ENCODE results near the gene CLCN1.

The CLCN1 gene

GRCh38 chr7:143320620-143321019 is 4.7 kb downstream of the CLCN1 start:
- Histone ChIP-seq H3K36me3 (no peaks in the 10 kb centered on the region), H3K9me3 (ENCODE audit: severe bottlenecking) (no peaks in the 10 kb centered on the region), H3K27ac (no peak overlapping the region), H3K27me3 (ENCODE audit: insufficient read depth, low read depth, severe bottlenecking) (no peaks in the 10 kb centered on the region), H3K4me3 (ENCODE audit: low read depth, low read length) (no peak overlapping the region)
- TF ChIP-seq, protein P1, sequence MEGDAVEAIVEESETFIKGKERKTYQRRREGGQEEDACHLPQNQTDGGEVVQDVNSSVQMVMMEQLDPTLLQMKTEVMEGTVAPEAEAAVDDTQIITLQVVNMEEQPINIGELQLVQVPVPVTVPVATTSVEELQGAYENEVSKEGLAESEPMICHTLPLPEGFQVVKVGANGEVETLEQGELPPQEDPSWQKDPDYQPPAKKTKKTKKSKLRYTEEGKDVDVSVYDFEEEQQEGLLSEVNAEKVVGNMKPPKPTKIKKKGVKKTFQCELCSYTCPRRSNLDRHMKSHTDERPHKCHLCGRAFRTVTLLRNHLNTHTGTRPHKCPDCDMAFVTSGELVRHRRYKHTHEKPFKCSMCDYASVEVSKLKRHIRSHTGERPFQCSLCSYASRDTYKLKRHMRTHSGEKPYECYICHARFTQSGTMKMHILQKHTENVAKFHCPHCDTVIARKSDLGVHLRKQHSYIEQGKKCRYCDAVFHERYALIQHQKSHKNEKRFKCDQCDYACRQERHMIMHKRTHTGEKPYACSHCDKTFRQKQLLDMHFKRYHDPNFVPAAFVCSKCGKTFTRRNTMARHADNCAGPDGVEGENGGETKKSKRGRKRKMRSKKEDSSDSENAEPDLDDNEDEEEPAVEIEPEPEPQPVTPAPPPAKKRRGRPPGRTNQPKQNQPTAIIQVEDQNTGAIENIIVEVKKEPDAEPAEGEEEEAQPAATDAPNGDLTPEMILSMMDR (IDR thresholded peaks at IDR 0.05; ENCODE audit: low read depth, low read length) = no peak
- no peak for DNase-seq

DNA sequence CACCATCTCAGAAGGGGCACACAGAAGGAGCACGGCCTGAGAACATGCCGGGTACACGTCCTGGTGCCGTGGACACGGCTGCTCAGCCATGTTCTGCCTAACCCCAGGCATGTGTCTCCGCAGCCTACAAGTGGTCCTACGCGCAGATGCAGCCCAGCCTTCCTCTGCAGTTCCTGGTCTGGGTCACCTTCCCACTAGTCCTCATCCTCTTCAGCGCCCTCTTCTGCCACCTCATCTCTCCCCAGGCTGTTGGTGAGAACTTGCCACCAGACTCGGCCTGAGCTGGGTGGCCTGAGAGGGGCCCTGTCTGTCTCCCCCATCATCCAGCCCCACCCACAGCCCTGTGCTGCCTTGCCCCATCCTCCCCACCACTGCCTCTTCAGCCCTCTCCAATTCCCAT is 5.3 kb downstream of the CLCN1 start:
- Histone ChIP-seq H3K36me3 (no peaks in the 10 kb centered on the region), H3K27me3 (ENCODE audit: insufficient read depth, low read depth, severe bottlenecking) (no peaks in the 10 kb centered on the region), H3K4me3 (ENCODE audit: low read depth, low read length) (no peak overlapping the region), H3K27ac (no peak overlapping the region), H3K9me3 (ENCODE audit: severe bottlenecking) (no peaks in the 10 kb centered on the region)
- no peak for DNase-seq
- TF ChIP-seq, protein P1 (IDR thresholded peaks at IDR 0.05; ENCODE audit: low read depth, low read length) = no peak

GRCh38 chr7:143321734-143322133 is 5.8 kb downstream of the CLCN1 start:
- H3K9me3 ChIP-seq (ENCODE audit: severe bottlenecking) = no peaks in the 10 kb centered on the region
- no peaks in the 10 kb centered on the region for H3K27me3 ChIP-seq (ENCODE audit: insufficient read depth, low read depth, severe bottlenecking)
- H3K36me3 ChIP-seq = no peaks in the 10 kb centered on the region
- H3K27ac ChIP-seq = no peak overlapping the region
- DNase-seq = no peak
- no peak overlapping the region for H3K4me3 ChIP-seq (ENCODE audit: low read depth, low read length)
- TF ChIP-seq, protein P1 (IDR thresholded peaks at IDR 0.05; ENCODE audit: low read depth, low read length) = peak; percentile 40

DNA sequence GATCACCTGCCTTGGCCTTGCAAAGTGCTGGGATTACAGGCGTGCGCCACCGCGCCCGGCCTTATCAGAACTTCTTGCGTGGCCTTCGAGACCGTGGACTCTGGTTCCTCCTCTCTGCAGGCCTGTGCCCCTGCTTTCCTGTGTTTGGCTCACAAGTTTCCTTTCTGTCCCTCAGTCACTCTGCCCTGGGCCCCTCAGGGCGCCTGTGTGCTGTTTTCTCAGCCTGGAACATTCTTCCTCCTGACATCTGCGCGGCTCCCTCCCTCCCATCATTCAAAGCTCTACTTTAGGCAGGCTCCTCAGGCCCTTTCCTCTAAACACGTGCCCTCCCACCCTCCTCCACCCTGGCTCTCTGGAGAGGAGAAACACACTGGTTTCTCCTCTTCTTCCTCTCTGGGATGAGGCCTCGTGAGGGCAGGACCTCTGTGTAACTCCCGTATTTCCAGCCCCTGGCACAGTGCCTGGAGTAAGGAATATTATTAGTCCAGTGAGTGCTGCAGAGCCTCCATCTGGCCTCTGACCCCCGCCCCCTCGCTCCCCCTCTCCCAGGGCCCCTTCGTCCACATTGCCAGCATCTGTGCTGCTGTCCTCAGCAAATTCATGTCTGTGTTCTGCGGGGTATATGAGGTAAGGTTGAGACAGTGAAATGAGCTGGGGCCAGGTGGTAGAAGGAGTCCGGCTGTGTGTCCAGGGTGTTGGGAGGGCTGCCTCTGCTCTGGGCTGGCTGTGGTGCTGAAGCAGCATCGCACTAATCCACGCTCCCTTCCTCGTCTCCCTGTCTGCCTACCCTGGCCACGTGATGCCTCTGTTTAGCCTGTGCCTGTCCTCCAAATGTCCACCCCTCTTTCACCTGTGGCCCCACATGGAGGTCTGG is 7.1 kb downstream of the CLCN1 start:
- TF ChIP-seq, protein P1 (IDR thresholded peaks at IDR 0.05; ENCODE audit: low read depth, low read length) = no peak
- Histone ChIP-seq H3K27ac (peak overlapping the region; percentile 13; the same call in 1 of the 2 replicates), H3K4me3 (ENCODE audit: low read depth, low read length) (no peak overlapping the region), H3K27me3 (ENCODE audit: insufficient read depth, low read depth, severe bottlenecking) (no peaks in the 10 kb centered on the region), H3K36me3 (no peaks in the 10 kb centered on the region), H3K9me3 (ENCODE audit: severe bottlenecking) (no peaks in the 10 kb centered on the region)
- peak; percentile 44 for DNase-seq

GRCh38 chr7:143323653-143324052 is 7.7 kb downstream of the CLCN1 start:
- Histone ChIP-seq H3K27me3 (ENCODE audit: insufficient read depth, low read depth, severe bottlenecking) (no peaks in the 10 kb centered on the region), H3K27ac (no peak overlapping the region), H3K4me3 (ENCODE audit: low read depth, low read length) (no peak overlapping the region), H3K9me3 (ENCODE audit: severe bottlenecking) (no peaks in the 10 kb centered on the region), H3K36me3 (no peaks in the 10 kb centered on the region)
- TF ChIP-seq, protein P1 (IDR thresholded peaks at IDR 0.05; ENCODE audit: low read depth, low read length) = no peak
- no peak for DNase-seq
